ENCODE data around the gene CEP104. TPM values are rescaled to one million over a fixed set of nuclear protein-coding genes. Genes with fewer than 3 reads are reported as not detected.

Gene CEP104
- total RNA-seq, 3 donors from 2014 or later: 24.0 to 33.8 (median 30.5) TPM

GRCh38 chr1:3837200-3837599, 19.8 kb downstream of the CEP104 start:
- H3K9me3 ChIP-seq: peaks cover 0 to 10% of the 10 kb centered on the region in 2 donors
- TF ChIP-seq CTCF (IDR thresholded peaks at IDR 0.05) (no peak), POLR2AphosphoS5 (IDR thresholded peaks at IDR 0.05) (no peak), POLR2A (IDR thresholded peaks at IDR 0.05) (no peak)
- H3K27me3 ChIP-seq: no peaks in the 10 kb centered on the region
- H3K27ac ChIP-seq: no peak overlapping the region
- peaks cover 11% of the 10 kb centered on the region for H3K36me3 ChIP-seq
- no peaks in the 10 kb centered on the region for H3K4me1 ChIP-seq
- intact Hi-C loops (cut with DNase I; ENCODE audit: low total_unique reads): no loop called here
- H3K4me3 ChIP-seq: no peak overlapping the region
- no peak for DNase-seq (ENCODE audit: low spot score in 2 of 2)

GRCh38 chr1:3836421-3836820, 20.6 kb downstream of the CEP104 start:
- H3K27me3 ChIP-seq: no peaks in the 10 kb centered on the region
- H3K4me3 ChIP-seq: no peak overlapping the region
- H3K27ac ChIP-seq: no peak overlapping the region
- DNase-seq (ENCODE audit: low spot score in 2 of 2): no peak
- TF ChIP-seq POLR2AphosphoS5 (IDR thresholded peaks at IDR 0.05): no peak
- TF ChIP-seq POLR2A (IDR thresholded peaks at IDR 0.05): no peak
- TF ChIP-seq CTCF (IDR thresholded peaks at IDR 0.05): no peak
- peaks cover 0 to 10% of the 10 kb centered on the region in 2 donors for H3K9me3 ChIP-seq
- peaks cover 11% of the 10 kb centered on the region for H3K36me3 ChIP-seq
- intact Hi-C loops (cut with DNase I; ENCODE audit: low total_unique reads): no loop called here
- no peaks in the 10 kb centered on the region for H3K4me1 ChIP-seq

- TF ChIP-seq POLR2A (IDR thresholded peaks at IDR 0.05): no peak
- no peak for TF ChIP-seq CTCF (IDR thresholded peaks at IDR 0.05)
- no peak for TF ChIP-seq POLR2AphosphoS5 (IDR thresholded peaks at IDR 0.05)
- no peak for DNase-seq (ENCODE audit: low spot score in 2 of 2)
- Histone ChIP-seq H3K4me1 (no peaks in the 10 kb centered on the region), H3K27ac (no peak overlapping the region), H3K4me3 (no peak overlapping the region), H3K27me3 (no peaks in the 10 kb centered on the region), H3K36me3 (peaks cover 11% of the 10 kb centered on the region), H3K9me3 (peaks cover 0 to 10% of the 10 kb centered on the region in 2 donors)
- intact Hi-C loops (cut with DNase I; ENCODE audit: low total_unique reads): no loop called here
These were observed 22.3 kb downstream of the CEP104 start for GRCh38 chr1:3834701-3835100.

- H3K36me3 ChIP-seq: no peaks in the 10 kb centered on the region
These were observed 25.3 kb downstream of the CEP104 start for GRCh38 chr1:3831689-3832088.

GRCh38 chr1:3828391-3828790, 28.6 kb downstream of the CEP104 start:
- Histone ChIP-seq H3K36me3 (peaks cover 9% of the 10 kb centered on the region), H3K27me3 (no peaks in the 10 kb centered on the region), H3K4me3 (no peak overlapping the region), H3K27ac (no peak overlapping the region), H3K9me3 (no peaks in the 10 kb centered on the region), H3K4me1 (no peaks in the 10 kb centered on the region)
- DNase-seq (ENCODE audit: low spot score in 2 of 2): no peak
- TF ChIP-seq POLR2AphosphoS5 (IDR thresholded peaks at IDR 0.05) (no peak), POLR2A (IDR thresholded peaks at IDR 0.05) (no peak), CTCF (IDR thresholded peaks at IDR 0.05) (no peak)
- intact Hi-C loops (cut with DNase I; ENCODE audit: low total_unique reads): no loop called here

More at GRCh38 chr1:3831689-3832088, 25.3 kb downstream of the CEP104 start:
- TF ChIP-seq CTCF (IDR thresholded peaks at IDR 0.05) (no peak), POLR2AphosphoS5 (IDR thresholded peaks at IDR 0.05) (no peak), POLR2A (IDR thresholded peaks at IDR 0.05) (no peak)
- no peak overlapping the region for H3K27ac ChIP-seq
- no peaks in the 10 kb centered on the region for H3K27me3 ChIP-seq
- H3K4me1 ChIP-seq: no peaks in the 10 kb centered on the region
- DNase-seq (ENCODE audit: low spot score in 2 of 2): no peak
- intact Hi-C loops (cut with DNase I; ENCODE audit: low total_unique reads): no loop called here
- H3K4me3 ChIP-seq: no peak overlapping the region
- no peaks in the 10 kb centered on the region for H3K9me3 ChIP-seq
